DMS53 (cell line): ENCODE results near the gene RAMP1.
"Not testable (repeated sequence)": the region's sequence is repeated elsewhere in the genome, so short reads cannot be mapped to it uniquely, and the experiment has no call there.

ENCODE experiments used
- DNase-seq: peaks from one replicate; lab custom pipeline; 2025; lab: John Stamatoyannopoulos, UW

RAMP1 gene

DNA sequence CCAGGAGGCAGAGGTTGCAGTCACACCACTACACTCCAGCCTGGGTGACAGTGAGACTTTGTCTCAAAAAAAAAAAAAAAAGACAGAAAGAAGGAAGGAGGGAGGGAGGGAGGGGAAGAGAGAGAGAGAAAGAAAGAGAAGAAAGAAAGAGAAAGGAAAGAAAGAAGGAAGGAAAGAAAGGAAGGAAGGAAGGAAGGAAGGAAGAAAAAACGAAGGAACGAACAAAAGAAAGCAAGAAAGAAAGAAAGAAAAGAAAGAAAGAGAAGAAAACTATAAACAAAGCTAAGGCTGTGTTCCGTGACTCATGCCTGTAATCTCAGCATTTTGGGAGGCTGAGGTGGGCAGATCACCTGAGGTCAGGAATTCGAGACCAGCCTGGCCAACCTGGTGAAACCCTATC, 91.9 kb downstream of the RAMP1 start:
- not testable (repeated sequence) for DNase-seq

- no peak for DNase-seq
These were observed 92.5 kb downstream of the RAMP1 start for GRCh38 chr2:237951878-237952277.

DNA sequence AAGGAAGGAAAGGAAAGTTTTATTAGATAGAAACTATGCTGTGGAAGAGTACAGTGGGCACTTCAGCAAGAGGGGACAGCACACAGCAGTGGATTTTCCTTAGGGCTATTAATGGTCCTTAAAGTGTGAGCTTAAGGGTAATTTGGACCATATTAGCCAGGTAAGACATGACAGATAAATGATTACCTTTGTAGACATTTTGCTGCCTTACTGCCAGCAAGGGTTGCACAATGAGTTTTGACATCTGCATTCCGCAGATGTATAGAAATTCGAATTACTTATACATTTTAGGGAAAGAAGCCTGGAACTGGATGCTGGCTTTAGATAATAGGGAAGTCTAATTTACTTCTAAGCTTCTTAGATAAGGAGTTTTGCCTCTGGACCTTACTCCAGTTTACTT, 93.4 kb downstream of the RAMP1 start:
- DNase-seq: no peak

- no peak for DNase-seq
These were observed 96.4 kb downstream of the RAMP1 start for GRCh38 chr2:237955640-237956401.

- no peak for DNase-seq
These were observed 96.9 kb downstream of the RAMP1 start for GRCh38 chr2:237956402-237956736.

GRCh38 chr2:237961637-237962036, 102.2 kb downstream of the RAMP1 start:
- DNase-seq: no peak
